H1 (cell line): ENCODE data around the gene AHCY. TPM values are rescaled to one million over a fixed set of nuclear protein-coding genes. Genes with fewer than 3 reads are reported as not detected.
A peak's percentile ranks its signal among the peaks of the same experiment; 100 is the strongest.

ENCODE experiments used
- CTCF ChIP-seq, 3 experiments: IDR thresholded peaks; 1 replicate in 2 of 3; 2 replicates in 1 of 3; pipeline versions ENCODE4 v1.5.1 to v1.6.1; 2011; ENCODE audit warnings: low read length in 3 of 3, mild to moderate bottlenecking in 3 of 3, inconsistent platforms in 2 of 3, low read depth in 1 of 3, moderate library complexity in 1 of 3; ENCODE audit not compliant: insufficient read depth in 1 of 3; ENCODE audit errors: control extremely low read depth in 1 of 3
- YY1 ChIP-seq: IDR thresholded peaks from 2 replicates; pipeline ENCODE4 v1.6.1; 2011; ENCODE audit warnings: low read depth, mild to moderate bottlenecking, low read length
- polyA plus RNA-seq, 7 experiments: library from polyadenylated mRNA; depleted of rRNA in 3 of 7; stranded (reverse) in 5 of 7; unstranded in 2 of 7; fragments of >200 nt in 5 of 7; fragments of 200-250 nt in 2 of 7; gene quantifications; 1 replicate in 5 of 7; 2 replicates in 1 of 7; 4 replicates in 1 of 7; pipeline versions ENCODE4 v1.2.1 to v1.2.3, GENCODE V29; 2011 to 2013; ENCODE audit warnings: missing spikeins in 2 of 7, mixed read lengths in 2 of 7
- total RNA-seq: library from RNA; stranded (reverse); fragmentation: NEBNext Ultra II Directional; extraction: Animal tissue kit (Norgen Biotek cat#: 25700); gene quantifications from 2 replicates; pipeline ENCODE4 v1.2.1, GENCODE V29; 2021

The AHCY gene
- total and polyA plus RNA-seq, 2 of the 8 experiments (the other 6 are each of a cell fraction or from before 2014, with no cell fraction given) = 404 to 638 TPM

- peak in 1 of 3 experiments; percentile 25; a peak in 1 of 4 replicates for TF ChIP-seq CTCF (IDR thresholded peaks at IDR 0.05; ENCODE audit: control extremely low read depth in 1 of 3, insufficient read depth in 1 of 3, low read depth in 1 of 3, low read length in 3 of 3)
- TF ChIP-seq YY1 = 0 out of 2 replicates have a peak, but pooled peaks have one; percentile 12
Measured at GRCh38 chr20:34311118-34312023, 8.2 kb upstream of the AHCY start (continued).
